GM21737 (cell line): ENCODE measurements around the gene DRAP1.
A peak's percentile ranks its signal among the peaks of the same experiment; 100 is the strongest.

Source experiments
- ATAC-seq: cut with Tn5 transposase; IDR thresholded peaks from one replicate; pipeline ENCODE4 v1.9.1; 2021; ENCODE audit warnings: mild to moderate bottlenecking, moderate library complexity; ENCODE audit not compliant: unreplicated experiment

The DRAP1 gene, protein sequence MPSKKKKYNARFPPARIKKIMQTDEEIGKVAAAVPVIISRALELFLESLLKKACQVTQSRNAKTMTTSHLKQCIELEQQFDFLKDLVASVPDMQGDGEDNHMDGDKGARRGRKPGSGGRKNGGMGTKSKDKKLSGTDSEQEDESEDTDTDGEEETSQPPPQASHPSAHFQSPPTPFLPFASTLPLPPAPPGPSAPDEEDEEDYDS

GRCh38 chr11:65919141-65919572 lies at the start of gene DRAP1:
Gene DRAP1, plus strand, starts transcription at chr11:65919426. Its CDS starts 76 bp downstream, at chr11:65919502.
- ATAC-seq: peak; percentile 77

- no peak for ATAC-seq
Observed at GRCh38 chr11:65869643-65870306, 49.5 kb upstream of the DRAP1 start.

GRCh38 chr11:65870307-65870658 lies 48.9 kb upstream of the DRAP1 start:
- no peak for ATAC-seq

DNA sequence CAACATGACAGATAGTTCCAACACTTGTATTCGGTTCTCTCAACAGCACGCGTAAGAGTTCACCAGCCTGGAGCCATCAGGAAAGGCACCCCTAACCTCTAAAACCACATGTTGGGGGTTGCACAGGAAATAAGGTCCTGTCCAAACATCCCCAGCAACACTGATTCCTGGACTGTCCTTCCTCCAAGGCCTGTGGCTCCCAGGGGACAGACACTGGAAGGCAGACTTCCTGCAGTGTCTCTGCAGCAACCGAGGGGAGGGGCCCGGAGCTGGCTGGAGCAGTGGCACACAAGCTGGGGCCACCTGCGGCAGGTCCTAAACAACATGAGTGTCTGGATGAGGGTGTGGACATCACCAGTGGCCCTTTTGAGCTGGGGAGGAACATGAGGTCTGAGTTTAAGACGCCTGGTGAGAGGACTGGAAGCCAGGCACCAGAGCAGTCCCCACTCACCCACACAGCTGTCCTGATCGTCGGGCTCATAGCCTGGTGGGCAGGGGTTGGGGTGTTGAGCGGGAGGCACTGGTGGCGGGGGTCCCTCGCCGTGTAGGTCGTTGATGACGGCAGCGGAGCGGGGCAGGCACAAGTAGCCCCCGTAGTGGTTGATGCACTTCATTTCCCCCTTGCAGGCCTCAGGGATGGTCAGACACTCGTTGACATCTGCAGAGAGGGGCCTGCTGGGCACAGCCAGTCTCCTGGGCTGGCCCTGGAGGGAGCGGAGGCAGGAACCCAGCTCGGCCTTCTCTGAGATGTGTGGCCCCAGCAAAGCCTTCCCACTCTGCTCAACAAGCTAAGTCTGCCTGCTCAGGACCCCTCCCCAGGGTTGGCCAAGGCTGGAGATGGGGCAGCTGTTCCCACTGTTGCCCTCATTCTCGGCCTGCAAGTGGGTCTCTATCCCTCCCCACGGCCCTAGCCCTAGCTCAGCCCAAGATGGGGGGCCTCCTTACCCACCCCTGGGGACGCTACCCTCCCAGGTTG lies 48.2 kb upstream of the DRAP1 start:
- ATAC-seq: no peak

DNA sequence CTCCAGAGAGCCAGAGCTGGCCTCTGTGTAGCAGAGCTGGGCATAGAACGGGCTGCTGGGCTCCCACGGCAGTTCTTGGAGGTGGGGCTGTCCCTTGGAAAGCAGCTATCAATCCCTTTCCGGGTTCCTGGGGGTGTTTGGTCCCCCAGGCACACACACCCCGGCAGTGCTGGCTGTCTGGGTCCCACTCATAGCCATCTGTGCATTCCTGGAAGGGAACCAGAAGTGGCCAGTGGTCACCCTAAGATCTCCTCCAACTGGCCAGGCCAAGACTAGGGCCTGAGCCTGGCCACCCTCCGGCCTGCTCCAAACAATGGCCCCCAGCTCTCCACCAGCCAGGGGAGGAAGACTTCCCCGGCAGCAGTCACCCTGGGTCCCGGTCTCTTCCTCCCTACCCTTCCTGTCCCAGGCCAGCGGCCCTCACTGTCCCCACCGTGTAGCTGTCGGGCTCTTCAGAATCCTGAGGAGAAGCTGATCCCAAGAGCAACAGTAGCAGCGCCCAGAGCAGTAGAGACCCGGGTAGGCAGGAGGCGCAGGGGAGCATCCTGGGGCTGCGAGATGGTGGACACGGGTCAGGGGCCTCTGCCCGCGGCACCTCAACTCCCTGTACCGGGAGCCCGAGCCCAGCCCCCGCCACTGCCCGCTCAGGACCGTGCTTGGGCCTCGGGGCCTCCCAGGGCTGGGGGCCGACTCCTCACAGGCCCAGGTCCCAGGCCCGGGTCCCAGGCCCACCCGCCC lies 47.2 kb upstream of the DRAP1 start:
- ATAC-seq: no peak

GRCh38 chr11:65872586-65873317 lies 46.5 kb upstream of the DRAP1 start, which contains the start of gene EFEMP2:
Gene EFEMP2, minus strand, starts transcription at chr11:65872800. Its CDS starts 446 bp downstream, at chr11:65872354.
- ATAC-seq: no peak

DNA sequence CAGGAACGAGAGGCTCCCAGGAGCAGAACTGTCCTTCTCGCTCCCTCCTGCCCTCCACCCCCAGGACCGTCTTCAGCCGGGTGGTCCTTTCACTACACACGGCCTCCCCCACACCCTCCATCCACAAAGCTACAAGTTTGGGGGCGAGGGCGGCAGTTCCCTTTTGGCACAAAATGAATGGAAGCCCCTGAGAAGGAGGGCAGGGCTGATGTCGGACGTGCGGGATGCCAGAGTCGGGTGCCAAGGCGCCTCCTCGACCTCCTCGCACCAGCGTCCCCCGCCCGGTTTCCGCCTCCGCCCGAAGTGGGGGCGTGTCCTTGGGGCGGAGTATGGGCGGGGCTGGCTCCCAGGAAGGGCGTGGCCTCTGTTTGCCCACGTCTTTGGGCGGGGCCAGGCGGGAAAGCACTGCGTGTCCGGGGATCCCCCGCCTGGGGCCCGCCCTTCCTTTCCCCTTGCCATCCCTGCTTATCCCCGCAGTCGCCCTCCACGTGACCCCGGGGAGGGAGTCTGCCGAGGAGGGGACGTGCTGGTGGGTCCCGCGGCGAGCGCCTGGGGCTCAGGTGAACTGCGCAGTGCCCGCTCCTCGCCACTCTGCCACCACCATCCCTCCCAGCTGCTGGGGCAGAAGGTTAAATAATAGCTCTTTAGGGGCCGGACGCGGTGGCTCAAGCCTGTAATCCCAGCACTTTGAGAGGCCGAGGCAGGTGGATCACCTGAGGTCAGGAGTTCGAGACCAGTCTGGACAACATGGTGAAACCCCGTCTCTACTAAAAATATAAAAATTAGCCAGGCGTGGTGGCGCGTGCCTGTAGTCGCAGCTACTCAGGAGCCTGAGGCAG lies 45.7 kb upstream of the DRAP1 start:
- ATAC-seq: peak; percentile 69

DNA sequence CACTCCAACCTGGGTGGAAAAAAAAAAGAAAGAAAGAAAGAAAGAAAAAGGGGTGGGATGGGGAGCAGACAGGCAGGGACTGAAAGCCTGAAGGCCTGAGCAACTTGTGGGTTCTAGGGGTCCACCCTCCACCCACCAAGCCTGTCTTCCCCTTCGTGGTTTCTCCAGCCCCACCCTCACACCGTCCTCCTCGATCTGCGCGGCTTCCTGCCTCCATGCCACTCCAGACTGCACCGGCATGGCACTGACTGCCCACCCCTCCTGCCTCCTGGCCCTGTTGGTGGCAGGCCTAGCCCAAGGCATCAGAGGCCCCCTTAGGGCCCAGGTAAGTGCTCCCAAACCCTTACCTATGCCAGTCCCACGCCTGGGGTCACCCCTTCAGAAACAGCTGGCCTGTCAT lies 39.6 kb upstream of the DRAP1 start, which contains the start of gene CTSW:
Gene CTSW (plus strand): TSS at position 221 of the 400 bp plus-strand sequence. CDS start 18 bp downstream, at position 239.
- ATAC-seq: no peak

DNA sequence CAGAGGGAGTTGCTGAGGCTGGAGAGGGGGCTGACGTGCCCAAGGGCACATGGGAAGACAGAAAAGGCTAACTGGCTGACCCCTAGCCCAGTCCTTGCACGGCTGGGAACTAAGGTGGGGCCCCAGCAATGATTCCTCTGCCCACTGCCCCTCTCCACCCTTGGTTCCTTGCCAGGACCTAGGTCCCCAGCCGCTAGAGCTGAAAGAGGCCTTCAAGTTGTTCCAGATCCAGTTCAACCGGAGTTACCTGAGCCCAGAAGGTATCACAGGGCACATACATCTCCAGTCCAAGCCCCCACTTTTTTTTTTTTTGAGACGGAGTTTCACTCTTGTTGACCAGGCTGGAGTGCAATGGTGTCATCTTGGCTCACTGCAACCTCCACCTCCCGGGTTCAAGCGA lies 39.2 kb upstream of the DRAP1 start:
- no peak for ATAC-seq

DNA sequence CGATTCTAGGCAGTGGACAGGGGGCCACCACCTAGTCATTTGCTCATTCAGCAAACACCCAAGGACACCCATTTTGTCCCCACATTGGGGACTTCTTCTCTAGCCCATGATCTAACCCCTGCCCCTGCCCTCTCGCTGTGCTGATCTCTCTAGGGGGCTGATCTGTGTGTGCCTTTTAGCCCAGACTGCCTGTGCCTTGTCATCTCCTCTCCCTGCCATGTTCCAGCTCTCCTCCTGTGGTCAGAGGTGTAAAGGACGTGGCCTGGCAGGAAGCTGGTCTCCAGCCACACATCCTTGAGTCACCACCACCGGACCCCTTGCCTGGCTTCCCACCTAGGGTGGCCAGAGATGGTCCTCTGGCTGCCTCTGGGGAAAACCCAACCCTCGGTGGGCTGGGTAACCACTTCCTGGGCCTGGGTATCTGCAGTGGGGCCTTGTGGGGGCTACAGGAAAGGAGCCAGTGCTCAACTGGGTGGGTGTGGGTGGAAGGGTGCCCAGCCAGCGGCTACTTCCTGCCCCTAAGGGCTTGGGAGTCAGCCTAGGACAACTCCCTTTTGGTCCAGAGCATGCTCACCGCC lies 38.3 kb upstream of the DRAP1 start:
- ATAC-seq: no peak

- ATAC-seq: no peak
Observed at GRCh38 chr11:65882120-65883057, 36.8 kb upstream of the DRAP1 start.

DNA sequence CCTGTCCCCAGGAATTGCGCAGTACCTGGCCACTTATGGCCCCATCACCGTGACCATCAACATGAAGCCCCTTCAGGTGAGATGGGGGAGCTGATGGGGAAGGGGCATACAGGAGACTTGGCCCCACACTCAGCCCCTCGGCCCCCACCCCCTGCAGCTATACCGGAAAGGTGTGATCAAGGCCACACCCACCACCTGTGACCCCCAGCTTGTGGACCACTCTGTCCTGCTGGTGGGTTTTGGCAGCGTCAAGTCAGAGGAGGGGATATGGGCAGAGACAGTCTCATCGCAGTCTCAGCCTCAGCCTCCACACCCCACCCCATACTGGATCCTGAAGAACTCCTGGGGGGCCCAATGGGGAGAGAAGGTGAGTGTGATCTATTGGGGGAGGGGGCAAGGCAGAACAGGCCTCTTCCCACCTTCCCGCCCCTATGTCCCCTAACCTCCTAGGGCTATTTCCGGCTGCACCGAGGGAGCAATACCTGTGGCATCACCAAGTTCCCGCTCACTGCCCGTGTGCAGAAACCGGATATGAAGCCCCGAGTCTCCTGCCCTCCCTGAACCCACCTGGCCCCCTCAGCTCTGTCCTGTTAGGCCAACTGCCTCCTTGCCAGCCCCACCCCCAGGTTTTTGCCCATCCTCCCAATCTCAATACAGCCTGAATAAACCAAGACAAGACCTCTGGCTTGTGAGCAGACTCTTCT lies 36.0 kb upstream of the DRAP1 start:
- no peak for ATAC-seq

- ATAC-seq: no peak
Observed at GRCh38 chr11:65883786-65884715, 35.2 kb upstream of the DRAP1 start.

DNA sequence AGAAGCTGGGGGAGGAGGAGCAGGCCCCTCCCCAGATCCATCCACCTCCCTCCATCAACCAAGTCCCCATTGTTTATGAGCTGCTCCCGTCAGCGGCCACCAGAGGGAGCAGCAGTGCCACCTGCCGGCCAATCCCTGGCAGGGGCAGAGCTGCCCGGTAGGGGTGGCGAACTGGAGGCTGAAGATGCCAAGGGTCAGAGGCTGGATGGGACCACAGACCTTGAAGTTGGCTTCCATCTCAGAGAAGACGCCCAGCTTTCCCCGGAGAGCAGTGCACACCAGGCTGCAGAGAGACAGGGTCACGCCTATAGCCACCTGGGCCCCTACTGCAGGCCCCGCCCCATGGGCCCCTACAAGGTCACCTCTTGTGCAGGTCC lies 34.5 kb upstream of the DRAP1 start:
- no peak for ATAC-seq

GRCh38 chr11:65885231-65885630 lies 34.0 kb upstream of the DRAP1 start:
- no peak for ATAC-seq
